Fibroblast of skin of scalp (primary cell): ENCODE measurements around the gene PINLYP.

Experiments used
- DNase-seq: peaks from one replicate; pipeline ENCODE4 v3.0.0-alpha.2; 2013

PINLYP gene

GRCh38 chr19:43548706-43549105, 26.9 kb upstream of the PINLYP start:
- no peak for DNase-seq

- no peak for DNase-seq
Observed at GRCh38 chr19:43551399-43552197, 24.0 kb upstream of the PINLYP start.

- no peak for DNase-seq
Observed at GRCh38 chr19:43552198-43552450, 23.5 kb upstream of the PINLYP start.

- no peak for DNase-seq
Observed at GRCh38 chr19:43552616-43553015, 23.0 kb upstream of the PINLYP start.

GRCh38 chr19:43553656-43554055, 21.9 kb upstream of the PINLYP start:
- no peak for DNase-seq

GRCh38 chr19:43554317-43554895, 21.2 kb upstream of the PINLYP start:
- no peak for DNase-seq

- DNase-seq, result peak; percentile 67
Observed at GRCh38 chr19:43555185-43555770, 20.3 kb upstream of the PINLYP start.

GRCh38 chr19:43560687-43561086, 14.9 kb upstream of the PINLYP start:
- DNase-seq, result no peak

GRCh38 chr19:43561139-43561970, 14.2 kb upstream of the PINLYP start:
- no peak for DNase-seq

GRCh38 chr19:43562226-43562697, 13.3 kb upstream of the PINLYP start:
- DNase-seq, result no peak

GRCh38 chr19:43562698-43563241, 12.8 kb upstream of the PINLYP start:
- peak; percentile 89 for DNase-seq

GRCh38 chr19:43563816-43564457, 11.7 kb upstream of the PINLYP start:
- no peak for DNase-seq

- DNase-seq, result no peak
Observed at GRCh38 chr19:43564800-43565199, 10.8 kb upstream of the PINLYP start.

- DNase-seq, result no peak
Observed at GRCh38 chr19:43569657-43570056, 5.9 kb upstream of the PINLYP start.

- no peak for DNase-seq
Observed at GRCh38 chr19:43570174-43570791, 5.3 kb upstream of the PINLYP start.

- no peak for DNase-seq
Observed at GRCh38 chr19:43572171-43572588, 3.4 kb upstream of the PINLYP start.

- no peak for DNase-seq
Observed at GRCh38 chr19:43574424-43575155, 1.0 kb upstream of the PINLYP start.

GRCh38 chr19:43575955-43576878, 616 bp downstream of the PINLYP start:
- DNase-seq, result no peak

GRCh38 chr19:43578787-43579186, 3.2 kb downstream of the PINLYP start:
- DNase-seq, result no peak

- DNase-seq, result no peak
Observed at GRCh38 chr19:43581467-43581866, 5.9 kb downstream of the PINLYP start.
